HepG2 (cell line): ENCODE data around the gene GPRIN2.

Source experiments
- CTCF ChIP-seq: sonication (generic); formaldehyde crosslinking; IDR thresholded peaks from 2 replicates; pipeline ENCODE4 v1.5.0; 2020; ENCODE audit warnings: mild to moderate bottlenecking, missing genetic modification reagents, moderate library complexity
- EZH2 ChIP-seq: conservative IDR thresholded peaks from 2 replicates; pipeline ENCODE4 v1.6.1; 2012; ENCODE audit warnings: mild to moderate bottlenecking, low read depth, low read length, moderate library complexity
- FOXO4 ChIP-seq: sonication (generic); formaldehyde crosslinking; conservative IDR thresholded peaks from 2 replicates; pipeline ENCODE4 v1.8.1; 2023; ENCODE audit warnings: missing genetic modification reagents
- HMGXB4 ChIP-seq, 2 experiments: sonication (generic) in 1 of 2; formaldehyde crosslinking in 1 of 2; IDR thresholded peaks; 2 replicates each; pipeline versions ENCODE4 v1.4.0 to v1.6.1; 2018 to 2020; ENCODE audit warnings: missing genetic modification reagents in 2 of 2, borderline replicate concordance in 1 of 2, low read depth in 1 of 2, mild to moderate bottlenecking in 1 of 2, missing biosample characterization in 1 of 2
- HNRNPLL ChIP-seq: fragments of 200-400 bp; formaldehyde crosslinking; IDR thresholded peaks from 2 replicates; pipeline ENCODE4 v1.6.1; 2017; ENCODE audit warnings: mild to moderate bottlenecking, low read depth, low read length; ENCODE audit not compliant: poor library complexity, severe bottlenecking
- KDM1A ChIP-seq: IDR thresholded peaks from 2 replicates; pipeline ENCODE4 v1.6.1; 2016; ENCODE audit warnings: missing compliant biosample characterization
- KDM2A ChIP-seq: sonication (generic); formaldehyde crosslinking; IDR thresholded peaks from 2 replicates; pipeline ENCODE4 v1.4.0; 2020; ENCODE audit warnings: low read depth, missing genetic modification reagents, borderline replicate concordance
- NFIC ChIP-seq: IDR thresholded peaks from 2 replicates; pipeline ENCODE4 v1.6.1; 2012; ENCODE audit warnings: mild to moderate bottlenecking, low read length, inconsistent platforms
- PRDM10 ChIP-seq: sonication (generic); formaldehyde crosslinking; IDR thresholded peaks from 2 replicates; pipeline ENCODE4 v1.4.0; 2020; ENCODE audit warnings: low read depth, missing genetic modification reagents
- ZKSCAN1 ChIP-seq: fragments of 150-350 bp; IDR thresholded peaks from 2 replicates; pipeline ENCODE4 v1.6.1; 2014; ENCODE audit warnings: low read length
- ZNF331 ChIP-seq: sonication (generic); formaldehyde crosslinking; IDR thresholded peaks from 2 replicates; pipeline ENCODE4 v1.4.0; 2020; ENCODE audit warnings: missing genetic modification reagents
- ZNF615 ChIP-seq: sonication (generic); formaldehyde crosslinking; IDR thresholded peaks from 2 replicates; pipeline ENCODE4 v1.5.0; 2020; ENCODE audit warnings: mild to moderate bottlenecking, missing genetic modification reagents, borderline replicate concordance

GRCh38 chr10:46523119-46523961 is 33.1 kb downstream of the GPRIN2 start:
- TF ChIP-seq PRDM10 (CRISPR knock-in tag) (no peak), ZNF331 (CRISPR knock-in tag) (no peak), NFIC (no peak), CTCF (CRISPR knock-in tag) (no peak), KDM2A (CRISPR knock-in tag) (no peak), ZKSCAN1 (no peak), HNRNPLL (no peak), ZNF615 (no peak), HMGXB4 (CRISPR knock-in tag; IDR thresholded peaks at IDR 0.05; ENCODE audit: borderline replicate concordance in 1 of 2, low read depth in 1 of 2) (no peak), KDM1A (CRISPR knock-in tag) (no peak), FOXO4 (CRISPR knock-in tag) (no peak), EZH2 (no peak)
